Measurements from ENCODE around the gene IGSF21.

Gene IGSF21

GRCh38 chr1:18264450-18265039, 156.9 kb downstream of the IGSF21 start:
- no peak for TF ChIP-seq CREB1 (IDR thresholded peaks at IDR 0.05; ENCODE audit: low read depth)
- TF ChIP-seq ZBTB7A (IDR thresholded peaks at IDR 0.05; ENCODE audit: low read depth), result no peak
- TF ChIP-seq FOXM1 (IDR thresholded peaks at IDR 0.05; ENCODE audit: borderline replicate concordance, low read depth), result no peak
- TF ChIP-seq TEAD4 (IDR thresholded peaks at IDR 0.05), result no peak
- no peak for TF ChIP-seq USF1 (IDR thresholded peaks at IDR 0.05)
- no peak for TF ChIP-seq CEBPB (IDR thresholded peaks at IDR 0.05)
- no peak for TF ChIP-seq EP300 (IDR thresholded peaks at IDR 0.05; ENCODE audit: borderline replicate concordance)
- TF ChIP-seq TCF12 (IDR thresholded peaks at IDR 0.05; ENCODE audit: low read depth), result no peak
- TF ChIP-seq REST (IDR thresholded peaks at IDR 0.05; ENCODE audit: low read depth), result no peak
- no peak for TF ChIP-seq EGR1 (IDR thresholded peaks at IDR 0.05)
- TF ChIP-seq TAF1 (IDR thresholded peaks at IDR 0.05; ENCODE audit: low read depth), result no peak
- no peak for TF ChIP-seq NFIC (IDR thresholded peaks at IDR 0.05)
- no peak for TF ChIP-seq RAD21 (IDR thresholded peaks at IDR 0.05; ENCODE audit: low read depth)
- TF ChIP-seq YY1 (IDR thresholded peaks at IDR 0.05; ENCODE audit: low read depth), result no peak
- TF ChIP-seq, protein P1, sequence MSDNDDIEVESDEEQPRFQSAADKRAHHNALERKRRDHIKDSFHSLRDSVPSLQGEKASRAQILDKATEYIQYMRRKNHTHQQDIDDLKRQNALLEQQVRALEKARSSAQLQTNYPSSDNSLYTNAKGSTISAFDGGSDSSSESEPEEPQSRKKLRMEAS (IDR thresholded peaks at IDR 0.05), result no peak

DNA sequence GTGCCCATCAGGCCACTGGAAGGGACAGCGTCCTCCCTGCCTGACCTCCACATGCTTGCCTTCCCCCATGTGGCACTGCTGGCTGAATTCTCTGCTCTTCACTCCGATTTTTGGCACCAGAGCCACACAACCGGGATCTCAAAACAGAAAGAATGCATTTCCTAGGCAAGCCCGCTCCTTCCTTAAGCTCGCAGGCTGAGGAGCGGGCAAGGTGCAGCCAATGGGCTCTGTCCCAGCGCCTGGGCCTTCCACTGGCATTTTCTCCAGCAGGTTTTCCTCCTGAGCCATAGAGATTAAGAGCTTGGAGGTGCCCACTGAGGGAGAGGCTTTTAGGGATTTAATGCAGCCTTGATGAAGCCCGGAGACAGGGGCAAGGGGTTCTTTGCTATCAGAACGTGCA, 158.0 kb downstream of the IGSF21 start:
- TF ChIP-seq TAF1 (IDR thresholded peaks at IDR 0.05; ENCODE audit: low read depth), result no peak
- no peak for TF ChIP-seq FOXM1 (IDR thresholded peaks at IDR 0.05; ENCODE audit: borderline replicate concordance, low read depth)
- TF ChIP-seq CREB1 (IDR thresholded peaks at IDR 0.05; ENCODE audit: low read depth), result no peak
- TF ChIP-seq REST (IDR thresholded peaks at IDR 0.05; ENCODE audit: low read depth), result no peak
- TF ChIP-seq EP300 (IDR thresholded peaks at IDR 0.05; ENCODE audit: borderline replicate concordance), result no peak
- TF ChIP-seq RAD21 (IDR thresholded peaks at IDR 0.05; ENCODE audit: low read depth), result no peak
- no peak for TF ChIP-seq NFIC (IDR thresholded peaks at IDR 0.05)
- TF ChIP-seq TCF12 (IDR thresholded peaks at IDR 0.05; ENCODE audit: low read depth), result no peak
- no peak for TF ChIP-seq EGR1 (IDR thresholded peaks at IDR 0.05)
- no peak for TF ChIP-seq ZBTB7A (IDR thresholded peaks at IDR 0.05; ENCODE audit: low read depth)
- TF ChIP-seq USF1 (IDR thresholded peaks at IDR 0.05), result no peak
- TF ChIP-seq, protein P1 (IDR thresholded peaks at IDR 0.05), result no peak
- TF ChIP-seq YY1 (IDR thresholded peaks at IDR 0.05; ENCODE audit: low read depth), result no peak

GRCh38 chr1:18266391-18266790, 158.8 kb downstream of the IGSF21 start:
- TF ChIP-seq RAD21 (IDR thresholded peaks at IDR 0.05; ENCODE audit: low read depth), result no peak
- no peak for TF ChIP-seq FOXM1 (IDR thresholded peaks at IDR 0.05; ENCODE audit: borderline replicate concordance, low read depth)
- no peak for TF ChIP-seq TEAD4 (IDR thresholded peaks at IDR 0.05)
- TF ChIP-seq CREB1 (IDR thresholded peaks at IDR 0.05; ENCODE audit: low read depth), result no peak
- TF ChIP-seq TCF12 (IDR thresholded peaks at IDR 0.05; ENCODE audit: low read depth), result no peak
- no peak for TF ChIP-seq EGR1 (IDR thresholded peaks at IDR 0.05)
- TF ChIP-seq YY1 (IDR thresholded peaks at IDR 0.05; ENCODE audit: low read depth), result no peak
- no peak for TF ChIP-seq USF1 (IDR thresholded peaks at IDR 0.05)
- no peak for TF ChIP-seq EP300 (IDR thresholded peaks at IDR 0.05; ENCODE audit: borderline replicate concordance)
- TF ChIP-seq, protein P1 (IDR thresholded peaks at IDR 0.05), result no peak
- TF ChIP-seq REST (IDR thresholded peaks at IDR 0.05; ENCODE audit: low read depth), result no peak

All from Ishikawa (cell line).